ENCODE data around the gene TAF1B.

Gene TAF1B

DNA sequence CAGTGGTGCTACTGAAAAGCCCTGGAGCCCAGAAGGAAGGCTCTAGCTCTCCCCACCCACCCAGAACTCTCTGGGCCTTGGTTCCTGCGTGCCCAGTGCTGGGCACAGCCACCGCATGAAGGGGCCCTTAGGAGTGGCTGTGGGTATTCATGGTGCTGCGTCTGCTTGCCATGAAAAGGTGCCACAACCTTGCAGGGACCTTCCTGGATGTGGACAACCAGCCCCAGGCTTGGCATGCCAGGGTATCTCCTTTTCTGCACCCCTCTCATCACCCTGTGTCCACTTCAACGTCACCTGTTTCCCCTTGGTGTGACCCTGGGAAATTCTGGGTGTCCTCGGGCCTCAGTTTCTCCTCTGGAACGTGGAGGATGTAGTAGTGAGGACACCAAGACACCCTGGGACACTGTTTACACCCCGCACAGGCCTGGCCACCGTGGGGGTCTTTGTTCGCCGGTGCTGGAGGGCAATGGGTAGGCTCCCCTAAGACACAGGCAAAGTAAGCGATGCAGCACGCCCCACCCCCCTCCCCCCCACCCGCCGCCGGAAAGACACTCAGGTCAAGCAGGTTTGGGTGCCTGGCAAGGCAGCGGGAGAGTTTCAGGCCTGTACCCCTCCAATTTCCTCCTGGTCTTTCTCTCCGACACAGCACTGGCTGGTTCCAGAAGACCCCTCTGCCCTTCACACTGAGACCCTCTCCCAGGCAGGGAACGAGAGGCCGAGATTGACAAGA lies 34.8 kb upstream of the TAF1B start:
- no peak for FAIRE-seq

DNA sequence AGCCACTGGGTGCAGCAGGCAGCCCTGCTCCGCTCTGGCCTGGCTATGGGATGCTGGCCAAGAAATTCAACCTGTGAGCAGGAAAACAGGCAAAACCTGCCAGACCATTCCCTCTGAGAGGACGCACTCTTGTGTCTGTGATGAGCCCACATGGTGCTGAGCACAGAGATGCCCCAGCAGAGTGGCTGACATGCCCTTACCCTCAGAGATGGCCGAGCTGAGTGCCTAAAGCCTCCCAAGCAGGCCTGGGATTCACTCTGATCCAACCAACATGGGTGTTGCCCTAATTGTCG lies 34.3 kb upstream of the TAF1B start:
- FAIRE-seq = no peak

DNA sequence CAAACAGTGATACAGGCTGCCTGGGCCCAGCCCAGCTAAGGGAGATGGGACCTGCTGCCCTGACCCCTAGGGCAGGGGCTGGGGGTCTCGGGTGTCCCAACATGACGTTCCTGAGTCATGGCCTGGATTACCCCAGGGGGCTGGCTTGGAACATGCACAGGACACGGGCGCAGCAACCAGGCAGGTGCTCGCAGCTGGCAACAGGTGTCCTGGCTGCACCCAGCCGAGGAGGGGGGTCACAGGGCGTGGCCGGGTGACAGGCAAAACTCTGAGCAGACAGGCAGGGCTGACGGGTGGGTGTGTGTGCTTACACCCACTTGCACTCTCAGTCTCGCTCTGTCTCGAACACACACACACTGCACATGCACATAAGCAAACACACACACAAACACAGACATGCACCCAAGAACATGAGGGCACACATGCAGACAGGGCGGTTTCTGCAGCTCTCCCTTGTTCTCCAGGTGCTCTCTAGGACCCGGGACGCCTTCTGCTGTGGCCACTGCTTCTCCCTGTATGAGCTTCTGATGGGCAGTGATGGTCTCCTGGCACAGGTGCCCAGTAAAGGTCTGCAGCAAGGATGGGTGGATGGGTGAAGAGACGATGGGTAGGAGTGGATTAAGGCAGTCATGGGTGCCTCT lies 33.7 kb upstream of the TAF1B start:
- no peak for FAIRE-seq

DNA sequence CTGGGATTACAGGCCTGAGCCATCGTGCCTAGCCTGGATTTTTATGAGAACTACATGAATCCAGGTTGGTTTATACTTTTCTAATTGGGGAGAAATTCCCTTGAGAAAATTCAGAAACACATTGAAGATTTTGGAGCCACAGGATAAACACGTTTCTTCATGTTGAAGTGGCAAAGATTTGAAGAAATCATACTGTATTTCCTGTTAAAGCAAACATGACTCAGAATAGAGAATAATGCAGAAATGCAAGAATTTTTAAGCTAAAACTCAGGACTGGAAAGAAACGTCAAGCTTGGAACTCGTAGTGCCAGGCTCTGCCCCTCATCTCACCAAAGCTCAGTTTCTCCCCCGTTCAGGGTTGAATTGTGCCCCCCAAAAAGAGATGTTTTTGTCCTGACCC lies 32.1 kb upstream of the TAF1B start:
- FAIRE-seq = no peak

DNA sequence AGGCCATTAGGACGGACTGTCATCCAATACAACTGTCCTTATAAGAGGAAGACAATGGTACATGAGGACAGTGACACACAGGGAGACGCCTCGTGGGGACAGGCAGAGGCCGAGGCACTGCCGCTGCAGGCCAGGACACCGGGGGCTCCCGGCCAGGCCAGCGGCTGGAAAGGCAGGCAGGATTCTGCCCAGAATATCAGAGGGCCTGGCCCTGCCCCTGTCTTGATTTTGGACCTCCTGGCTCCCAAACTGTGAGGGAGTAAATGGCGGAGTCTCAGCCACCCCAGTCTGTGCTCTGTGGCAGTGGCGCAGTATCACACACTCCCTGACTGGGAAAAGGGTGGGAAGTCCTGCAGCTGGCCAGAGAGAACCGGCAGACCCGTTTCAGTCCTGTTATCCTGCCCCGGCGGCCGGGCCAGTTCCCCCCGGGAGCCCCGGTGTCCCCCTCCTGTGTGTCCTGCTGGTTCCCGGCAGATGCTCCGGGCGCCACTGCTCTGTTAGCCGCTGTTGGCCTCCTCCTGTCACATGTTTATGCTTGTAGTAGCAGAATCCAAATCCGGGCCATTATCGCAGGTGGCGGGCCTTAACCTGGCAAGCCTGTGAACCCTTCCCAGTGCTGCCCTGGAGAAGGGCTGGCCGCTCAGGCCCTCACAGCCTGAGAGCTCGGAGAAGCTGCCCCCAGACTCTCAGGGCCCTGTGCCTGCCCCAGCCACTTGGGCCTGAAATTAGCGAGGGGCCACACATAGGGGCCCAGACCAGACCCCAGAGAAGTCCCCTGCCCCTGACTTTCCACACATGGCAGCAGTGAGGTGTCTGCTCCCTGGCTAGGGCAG lies 31.4 kb upstream of the TAF1B start:
- no peak for FAIRE-seq

DNA sequence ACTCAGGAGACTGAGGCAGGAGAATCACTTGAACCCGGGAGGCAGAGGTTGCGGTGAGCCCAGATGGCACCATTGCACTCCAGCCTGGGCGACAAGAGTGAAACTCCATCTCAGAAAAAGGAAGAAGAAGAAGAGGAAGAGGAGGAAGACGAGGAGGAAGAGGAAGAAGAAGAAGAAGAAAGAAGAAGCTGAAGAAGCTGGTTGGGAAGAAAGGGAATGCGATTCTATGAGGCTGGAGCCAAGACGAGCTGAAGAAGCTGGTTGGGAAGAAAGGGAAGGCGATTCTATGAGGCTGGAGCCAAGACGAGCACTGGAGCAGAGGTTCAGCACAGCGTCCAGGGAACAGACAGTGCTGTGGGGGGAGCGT lies 30.3 kb upstream of the TAF1B start:
- FAIRE-seq = no peak

DNA sequence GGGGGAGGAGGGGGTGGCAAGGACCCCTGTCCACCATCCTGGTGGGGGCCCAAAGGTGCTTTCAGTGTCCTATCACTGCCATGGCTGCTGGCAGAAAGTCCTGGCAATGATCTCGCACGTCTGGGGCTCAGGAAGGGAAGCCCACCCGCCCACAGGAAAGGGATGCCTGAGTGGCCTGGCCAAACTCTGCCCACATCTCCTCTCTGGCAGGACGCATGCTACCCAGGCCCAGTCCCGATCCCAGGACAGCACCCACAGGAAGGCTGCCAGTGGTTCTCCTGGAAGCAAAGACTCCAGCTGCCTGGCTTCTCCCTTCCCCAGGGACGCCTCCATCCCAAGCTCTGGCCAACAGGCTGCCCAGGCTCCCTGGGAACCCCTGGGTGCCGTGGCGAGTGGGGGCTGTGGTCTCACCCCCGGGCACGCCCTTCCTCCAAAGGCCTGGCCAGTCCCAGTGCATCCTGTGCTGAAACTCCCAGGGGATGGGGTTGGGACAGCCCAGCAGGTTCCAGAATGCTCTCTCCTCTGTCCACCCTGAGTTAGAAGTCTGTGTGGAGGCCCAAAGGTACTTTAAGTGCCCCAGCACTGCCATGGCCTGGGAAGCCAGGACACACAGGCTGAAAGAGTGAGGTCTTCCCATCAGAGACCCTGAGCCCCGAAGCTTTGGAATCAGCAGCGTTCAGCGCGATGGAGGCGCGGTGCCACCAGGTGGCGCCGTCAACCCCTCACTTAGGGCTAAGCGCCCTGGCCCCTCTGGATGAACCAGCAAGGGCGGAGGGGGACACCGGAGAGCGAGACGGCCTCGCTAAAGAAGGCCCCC lies 29.8 kb upstream of the TAF1B start:
- no peak for FAIRE-seq

DNA sequence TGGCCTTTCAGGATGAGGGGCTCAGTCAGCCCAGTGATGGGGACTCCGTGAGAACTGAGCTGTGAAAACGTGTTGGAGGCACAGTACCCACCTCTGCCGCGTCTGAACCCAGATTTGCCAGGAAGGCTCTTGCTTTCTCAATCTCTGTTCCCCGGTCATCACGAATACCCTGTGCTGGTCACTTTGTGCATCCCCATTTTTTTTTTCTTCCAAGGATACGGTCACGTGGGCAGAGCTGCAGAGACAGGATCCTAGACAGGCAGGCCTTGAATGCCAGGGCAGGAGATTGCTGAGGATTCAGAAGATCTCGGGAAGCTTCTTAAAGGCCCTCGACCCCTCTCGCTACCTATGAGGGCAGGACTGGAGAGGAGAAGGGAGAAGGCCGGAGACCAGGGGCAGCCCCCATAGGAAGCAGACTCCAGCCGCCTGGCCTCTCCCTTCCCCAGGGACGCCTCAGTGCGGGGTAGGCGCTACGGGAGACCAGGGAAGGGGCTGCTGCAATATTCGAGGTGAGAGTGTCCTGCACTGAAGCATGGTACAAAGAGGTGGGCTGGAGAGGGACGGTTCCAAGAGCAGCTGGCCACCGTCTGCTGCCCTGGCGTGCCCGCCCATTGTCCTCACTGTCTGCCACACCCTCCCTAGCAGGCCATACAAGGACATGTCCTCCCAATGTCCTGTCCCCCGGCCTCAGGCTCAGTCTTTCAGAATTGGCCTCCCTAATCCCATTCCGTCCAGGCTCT lies 29.0 kb upstream of the TAF1B start:
- FAIRE-seq = no peak

DNA sequence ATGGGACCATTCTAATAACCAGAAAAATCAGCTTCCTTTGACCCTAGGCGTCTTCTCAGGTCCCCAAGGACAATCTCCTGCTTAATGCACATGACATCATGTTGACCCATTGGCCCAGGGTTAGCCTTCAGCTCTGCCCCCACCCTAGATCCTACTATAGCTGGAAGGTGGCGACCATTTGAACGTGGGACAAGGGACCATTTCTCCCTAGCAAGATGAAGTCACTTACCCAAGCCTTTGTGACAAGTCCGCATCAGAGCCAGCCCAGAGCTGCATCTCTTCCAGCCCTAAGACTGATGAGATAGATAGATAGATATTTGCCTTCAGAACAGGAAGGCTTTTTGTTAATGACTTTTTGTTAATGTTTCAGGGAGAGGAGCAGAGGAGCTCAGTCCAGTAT lies 28.2 kb upstream of the TAF1B start:
- FAIRE-seq = no peak

DNA sequence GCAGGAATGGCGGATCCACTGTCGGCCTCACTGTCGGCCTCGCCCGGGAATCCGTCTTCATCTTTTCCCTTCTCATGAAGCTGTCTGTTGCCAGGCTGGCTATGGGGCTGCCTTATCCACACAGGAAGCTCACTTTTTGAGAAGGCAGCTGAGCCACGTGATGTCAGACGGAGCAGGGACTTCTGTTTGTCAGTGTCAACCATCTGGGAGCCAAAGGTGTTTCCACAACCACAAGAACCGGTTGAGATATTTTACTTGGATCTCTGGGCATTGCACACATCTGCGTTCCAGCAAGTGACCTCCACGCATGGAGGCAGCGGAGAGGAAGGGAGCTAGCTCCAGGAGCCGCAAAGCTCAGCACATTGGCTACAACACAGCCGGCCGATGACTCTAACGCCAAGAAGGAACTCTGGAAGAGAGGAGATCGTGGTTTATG lies 27.4 kb upstream of the TAF1B start:
- no peak for FAIRE-seq

DNA sequence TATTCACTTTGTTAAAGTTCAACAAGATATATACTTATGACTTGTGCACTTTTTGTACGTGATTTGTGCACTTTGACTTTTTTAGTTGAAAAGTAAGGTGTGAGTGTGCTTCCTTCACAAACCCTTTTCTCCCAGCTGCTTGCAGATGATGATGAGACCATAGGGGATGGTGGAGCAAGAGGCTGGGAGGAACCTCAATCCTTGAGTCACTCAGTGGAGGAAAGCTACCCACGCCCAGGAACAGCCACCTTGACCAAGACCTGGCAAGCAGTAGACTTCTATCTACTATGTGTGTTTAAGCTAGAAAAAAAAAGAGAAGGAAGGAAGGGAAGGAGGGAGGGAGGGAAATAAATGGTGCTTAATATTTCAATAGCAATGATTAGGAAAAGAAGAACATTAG lies 25.2 kb upstream of the TAF1B start:
- no peak for FAIRE-seq

DNA sequence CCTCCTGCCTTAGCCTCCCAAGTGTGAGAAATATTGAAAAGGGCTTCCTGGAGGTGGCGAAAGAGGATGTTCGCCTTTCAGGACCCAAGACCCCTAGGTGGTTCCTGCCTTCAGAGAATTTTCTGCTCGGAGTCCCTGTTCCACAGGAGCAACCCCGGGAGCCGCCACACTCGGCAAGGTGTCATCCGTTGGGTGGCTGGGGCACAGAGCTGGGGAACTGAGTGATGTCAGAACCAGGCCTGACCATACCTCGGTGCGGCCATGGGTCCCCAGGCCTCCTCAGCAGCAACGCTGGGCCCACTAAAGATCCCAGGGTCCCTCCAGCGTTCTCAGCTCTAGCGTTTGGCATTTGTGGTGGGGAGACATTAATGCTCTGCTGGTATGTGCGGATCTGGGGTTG lies 23.7 kb upstream of the TAF1B start:
- FAIRE-seq = no peak

DNA sequence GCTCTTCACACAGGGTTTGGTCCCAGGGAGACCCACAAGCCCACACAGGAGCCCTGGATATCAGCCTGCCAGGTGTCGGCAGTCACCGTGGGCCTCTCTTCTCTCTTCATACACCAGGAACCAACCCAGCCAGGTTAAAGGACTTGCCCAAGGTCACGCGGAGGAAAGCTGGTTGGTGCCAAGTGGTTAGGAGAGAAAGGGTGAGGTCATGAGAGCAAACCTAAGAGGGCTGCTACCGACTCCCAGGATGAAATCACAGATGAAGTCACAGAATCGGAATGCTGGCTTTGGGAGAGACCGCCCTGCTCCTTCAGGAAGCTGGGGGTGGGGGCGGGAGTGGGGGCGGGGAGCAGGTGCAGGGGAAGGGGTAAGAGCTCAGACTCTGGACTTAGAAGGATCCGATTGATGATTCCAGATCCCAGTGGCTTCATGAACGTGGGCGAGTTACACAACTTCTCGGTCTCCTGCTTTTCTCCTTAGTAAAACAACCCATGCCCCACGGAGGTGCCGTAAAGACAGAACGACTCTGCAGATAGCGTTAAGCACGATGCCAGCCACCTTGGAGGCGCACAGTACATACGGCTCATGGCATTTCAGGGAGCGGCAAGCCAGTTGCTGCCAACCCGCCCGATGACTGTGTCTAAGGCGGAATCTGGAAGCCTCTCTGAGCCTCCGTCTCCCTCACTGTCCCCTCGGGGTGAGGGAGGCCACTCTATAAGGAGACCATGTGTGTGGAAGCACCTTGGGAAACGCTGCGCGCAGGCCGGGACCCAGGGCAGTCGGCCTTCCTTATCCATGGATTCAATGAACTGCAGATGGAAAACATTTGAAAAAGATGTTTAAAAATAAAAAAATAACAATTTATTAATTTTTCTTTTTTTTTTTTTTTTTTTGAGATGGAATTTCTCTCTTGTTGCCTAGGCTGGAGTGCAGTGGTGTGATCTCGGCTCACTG lies 23.0 kb upstream of the TAF1B start:
- no peak for FAIRE-seq

DNA sequence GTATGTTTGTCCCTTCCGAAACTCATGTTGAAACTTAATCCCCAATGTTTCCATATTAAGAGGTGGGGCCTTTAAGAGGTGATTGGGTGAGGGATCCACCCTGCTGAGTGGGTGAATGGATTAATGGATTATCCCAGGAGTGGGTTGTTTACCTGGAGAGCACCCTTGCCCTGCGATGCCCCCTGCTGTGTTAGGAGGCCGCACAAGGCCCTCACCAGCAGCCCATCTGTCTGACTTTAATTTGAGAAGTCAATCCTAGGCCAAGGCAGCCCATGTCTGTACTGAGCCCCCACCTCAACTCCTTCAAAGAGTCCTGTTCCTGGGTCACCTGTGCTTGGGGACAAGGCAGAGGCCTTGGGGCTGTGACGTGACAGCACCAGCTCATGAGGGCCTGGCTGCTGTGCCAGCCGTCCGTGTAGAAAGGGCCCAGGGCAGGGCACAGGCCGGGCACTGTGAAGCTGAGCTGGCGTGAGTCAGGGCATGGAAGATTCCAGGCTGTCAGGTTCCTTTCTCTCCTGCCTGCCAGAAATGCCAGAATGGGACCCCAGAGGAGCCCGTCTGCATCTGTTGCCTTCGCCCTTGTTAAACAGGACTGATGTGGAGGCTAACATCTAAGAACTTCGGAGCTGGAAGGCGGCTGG lies 21.3 kb upstream of the TAF1B start:
- no peak for FAIRE-seq

DNA sequence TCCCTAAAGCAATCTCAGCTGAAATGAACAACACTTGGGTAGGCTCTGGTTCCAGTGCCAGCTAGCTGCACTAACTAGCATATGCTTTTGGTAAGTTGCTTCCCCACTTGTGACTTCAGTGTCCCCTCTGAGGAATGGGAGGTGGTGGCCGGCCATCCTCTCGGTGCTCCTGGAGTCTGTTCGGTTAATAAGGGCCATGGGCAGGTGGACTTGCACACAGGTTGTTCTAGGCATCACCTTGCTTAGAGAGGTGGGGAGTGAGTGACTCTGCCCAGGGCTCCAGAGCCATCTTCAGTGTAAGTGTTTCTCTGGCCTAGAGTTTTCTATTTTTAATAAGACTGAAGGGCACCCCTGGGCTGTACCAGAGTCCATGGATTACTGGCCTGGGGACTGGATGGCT lies 18.8 kb upstream of the TAF1B start:
- no peak for FAIRE-seq

DNA sequence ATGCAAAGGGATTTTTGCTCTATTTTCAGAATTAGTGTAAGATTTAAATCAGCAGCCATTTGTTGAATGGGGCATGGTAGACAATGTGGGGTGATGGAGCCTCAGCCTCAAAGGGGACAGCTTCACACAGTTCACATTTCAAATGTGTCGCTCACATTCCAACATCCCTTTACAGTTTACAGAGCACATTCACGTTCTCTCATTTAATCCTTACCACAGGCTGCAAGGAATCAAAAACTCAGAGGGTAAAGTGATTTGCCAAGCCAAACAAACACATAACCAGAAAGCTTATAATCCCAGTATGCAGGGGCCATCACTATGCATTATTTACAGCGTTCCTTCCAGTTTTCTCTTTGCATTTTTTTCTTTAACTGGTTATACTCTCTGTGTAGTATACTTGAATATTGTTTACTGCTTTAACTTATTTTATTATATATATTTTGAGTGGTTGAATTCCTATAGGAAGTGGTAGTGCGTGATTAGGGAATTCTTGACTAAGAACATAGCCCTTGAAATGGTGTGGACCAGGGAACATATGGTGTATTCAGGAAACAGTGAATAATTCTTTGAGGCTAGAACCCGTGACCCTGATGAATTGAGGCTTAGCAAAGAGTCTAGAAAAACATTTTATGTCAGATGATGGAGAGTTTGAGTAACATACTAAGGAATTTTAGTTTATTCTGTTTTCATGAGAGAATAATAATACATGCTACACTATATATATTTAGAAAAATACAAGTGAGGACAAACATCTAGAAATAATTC lies 18.1 kb upstream of the TAF1B start:
- FAIRE-seq = peak; percentile 49

DNA sequence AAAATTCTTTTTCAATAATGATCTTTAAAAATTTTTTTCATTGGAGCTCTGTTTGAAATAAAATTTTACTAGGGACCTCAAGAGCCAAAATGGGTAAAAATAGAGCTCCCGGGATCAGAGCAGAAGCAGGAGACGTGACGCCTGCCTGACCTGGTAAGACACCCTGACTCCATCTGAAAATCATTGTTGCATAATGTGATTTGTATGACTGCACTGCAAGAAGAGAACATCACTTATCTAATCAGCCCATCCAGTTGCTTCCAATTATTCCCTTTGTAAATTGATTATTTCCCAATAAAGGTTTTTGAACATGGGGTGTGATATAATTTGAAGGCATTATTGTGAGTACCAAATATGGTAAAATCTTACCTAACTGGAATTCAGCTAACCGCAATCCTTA lies 17.1 kb upstream of the TAF1B start:
- FAIRE-seq = no peak

DNA sequence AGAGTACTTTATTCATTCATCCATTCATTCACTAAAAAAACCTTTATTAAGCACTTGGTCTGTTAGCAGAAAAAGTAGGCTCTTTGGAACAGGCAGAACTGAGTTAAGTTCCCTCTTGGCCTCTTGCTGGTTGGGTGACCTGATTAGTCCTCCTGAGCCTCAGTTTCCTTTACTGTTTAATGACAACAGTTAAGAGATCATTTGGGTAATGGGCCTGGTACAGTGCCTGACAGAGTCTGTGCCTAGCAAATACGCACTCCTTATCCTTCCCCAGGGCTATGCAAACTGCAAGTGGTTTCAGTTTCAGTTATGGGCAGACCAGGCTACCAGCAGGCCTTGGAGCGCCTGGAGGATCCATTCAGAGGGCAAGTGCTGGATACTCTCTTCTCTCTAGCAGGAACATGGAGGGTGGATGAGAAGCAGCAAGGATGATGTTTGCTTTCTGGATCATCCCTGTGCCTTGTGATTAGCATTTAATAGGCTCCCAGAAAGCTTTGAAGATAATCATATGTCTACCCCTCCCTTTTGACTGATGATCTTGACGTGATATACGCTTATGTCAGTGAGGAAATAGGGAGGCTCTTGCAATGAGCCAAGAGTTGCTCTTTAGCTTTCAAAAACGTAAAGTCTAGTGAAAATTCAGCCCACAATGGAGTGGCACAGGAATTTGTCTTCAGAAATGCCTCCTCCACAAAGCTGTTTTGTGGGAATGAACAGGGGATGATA lies 12.4 kb upstream of the TAF1B start:
- FAIRE-seq = no peak

DNA sequence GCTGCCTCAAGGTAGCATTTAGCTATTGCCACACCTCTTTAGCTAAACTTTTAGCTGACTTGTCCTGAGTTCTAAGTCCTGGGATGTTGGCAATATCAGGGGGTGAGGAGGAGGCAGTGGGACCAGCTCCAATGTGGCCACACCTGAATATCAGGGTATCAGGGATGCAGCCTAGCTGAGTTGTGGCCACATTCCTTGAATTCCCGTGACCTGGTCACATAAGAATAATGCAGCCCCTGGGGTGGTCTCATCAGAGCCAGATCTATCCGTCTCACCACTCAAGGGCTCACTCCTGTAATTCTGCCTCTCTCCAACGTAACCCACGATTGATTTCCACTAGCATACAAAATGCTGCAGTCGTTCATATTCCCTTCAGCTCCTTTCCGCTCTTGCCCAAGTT lies 11.6 kb upstream of the TAF1B start:
- FAIRE-seq = no peak

Measured in TTC549 (cell line).